ENCODE data around the gene BNC2. TPM values are rescaled to one million over a fixed set of nuclear protein-coding genes. Genes with fewer than 3 reads are reported as not detected.

Gene BNC2
- total and polyA plus RNA-seq, 4 donors, result 0.96 to 23.2 (median 9.7) TPM

- no peaks in the 10 kb centered on the region for H3K36me3 ChIP-seq (ENCODE audit: control insufficient read depth in 4 of 4, insufficient read depth in 4 of 4, low read length in 4 of 4)
- H3K4me1 ChIP-seq (ENCODE audit: control insufficient read depth in 5 of 5, insufficient read depth in 5 of 5, low read length in 5 of 5), result peaks cover 0 to 30% (median 1%) of the 10 kb centered on the region in 5 donors
- 91 to 94% methylated on average over 9 of the region's 9 CpGs for WGBS, 2 donors
- no peak overlapping the region for H3K9ac ChIP-seq (ENCODE audit: insufficient read depth in 1 of 2, low read length in 2 of 2)
- DNase-seq (no peak), ATAC-seq (ENCODE audit: insufficient read depth, low FRiP score) (no peak)
- no peaks in the 10 kb centered on the region for H3K27me3 ChIP-seq (ENCODE audit: control insufficient read depth in 3 of 3, insufficient read depth in 3 of 3, low read length in 2 of 3)
- TF ChIP-seq CTCF (IDR thresholded peaks at IDR 0.05; ENCODE audit: control extremely low read depth, extremely low read depth), result no peak
- no peaks in the 10 kb centered on the region for H3K9me3 ChIP-seq (ENCODE audit: control insufficient read depth in 4 of 4, insufficient read depth in 3 of 4, low read length in 3 of 4)
- H3K27ac ChIP-seq (ENCODE audit: low read depth in 1 of 2, low read length in 1 of 2), result no peak overlapping the region
- H3K4me3 ChIP-seq, result no peak overlapping the region
Observed at GRCh38 chr9:16527573-16527972, 342.9 kb downstream of the BNC2 start.

- no peak for ATAC-seq (ENCODE audit: insufficient read depth, low FRiP score)
- no peak for TF ChIP-seq CTCF (IDR thresholded peaks at IDR 0.05; ENCODE audit: control extremely low read depth, extremely low read depth)
- Histone ChIP-seq H3K36me3 (ENCODE audit: control insufficient read depth in 4 of 4, insufficient read depth in 4 of 4, low read length in 4 of 4) (no peaks in the 10 kb centered on the region), H3K9ac (ENCODE audit: insufficient read depth in 1 of 2, low read length in 2 of 2) (no peak overlapping the region), H3K4me3 (no peak overlapping the region), H3K27me3 (ENCODE audit: control insufficient read depth in 3 of 3, insufficient read depth in 3 of 3, low read length in 2 of 3) (no peaks in the 10 kb centered on the region), H3K27ac (ENCODE audit: low read depth in 1 of 2, low read length in 1 of 2) (no peak overlapping the region), H3K4me1 (ENCODE audit: control insufficient read depth in 5 of 5, insufficient read depth in 5 of 5, low read length in 5 of 5) (peaks cover 0 to 35% (median 8%) of the 10 kb centered on the region in 5 donors), H3K9me3 (ENCODE audit: control insufficient read depth in 4 of 4, insufficient read depth in 3 of 4, low read length in 3 of 4) (no peaks in the 10 kb centered on the region)
- 65 to 82% methylated on average over 3 of the region's 3 CpGs for WGBS, 2 donors
- no peak for DNase-seq
Observed at GRCh38 chr9:16526380-16526779, 344.1 kb downstream of the BNC2 start.

- Histone ChIP-seq H3K4me3 (no peak overlapping the region), H3K36me3 (ENCODE audit: control insufficient read depth in 4 of 4, insufficient read depth in 4 of 4, low read length in 4 of 4) (no peaks in the 10 kb centered on the region), H3K27ac (ENCODE audit: low read depth in 1 of 2, low read length in 1 of 2) (no peak overlapping the region), H3K4me1 (ENCODE audit: control insufficient read depth in 5 of 5, insufficient read depth in 5 of 5, low read length in 5 of 5) (peaks cover 0 to 34% (median 8%) of the 10 kb centered on the region in 5 donors), H3K9me3 (ENCODE audit: control insufficient read depth in 4 of 4, insufficient read depth in 3 of 4, low read length in 3 of 4) (no peaks in the 10 kb centered on the region), H3K27me3 (ENCODE audit: control insufficient read depth in 3 of 3, insufficient read depth in 3 of 3, low read length in 2 of 3) (no peaks in the 10 kb centered on the region), H3K9ac (ENCODE audit: insufficient read depth in 1 of 2, low read length in 2 of 2) (no peak overlapping the region)
- ATAC-seq (ENCODE audit: insufficient read depth, low FRiP score) (no peak), DNase-seq (no peak)
- no peak for TF ChIP-seq CTCF (IDR thresholded peaks at IDR 0.05; ENCODE audit: control extremely low read depth, extremely low read depth)
- WGBS, 2 donors, result 84 to 85% methylated on average over 2 of the region's 2 CpGs
Observed at GRCh38 chr9:16524823-16525222, 345.6 kb downstream of the BNC2 start.

GRCh38 chr9:16524078-16524477 is 346.4 kb downstream of the BNC2 start:
- no peaks in the 10 kb centered on the region for H3K27me3 ChIP-seq (ENCODE audit: control insufficient read depth in 3 of 3, insufficient read depth in 3 of 3, low read length in 2 of 3)
- 86 to 89% methylated on average over 3 of the region's 3 CpGs for WGBS, 2 donors

More at GRCh38 chr9:16524078-16524477, 346.4 kb downstream of the BNC2 start:
- H3K4me3 ChIP-seq, result no peak overlapping the region
- TF ChIP-seq CTCF (IDR thresholded peaks at IDR 0.05; ENCODE audit: control extremely low read depth, extremely low read depth), result no peak
- DNase-seq (no peak), ATAC-seq (ENCODE audit: insufficient read depth, low FRiP score) (no peak)
- H3K9ac ChIP-seq (ENCODE audit: insufficient read depth in 1 of 2, low read length in 2 of 2), result no peak overlapping the region
- H3K9me3 ChIP-seq (ENCODE audit: control insufficient read depth in 4 of 4, insufficient read depth in 3 of 4, low read length in 3 of 4), result no peaks in the 10 kb centered on the region
- no peaks in the 10 kb centered on the region for H3K36me3 ChIP-seq (ENCODE audit: control insufficient read depth in 4 of 4, insufficient read depth in 4 of 4, low read length in 4 of 4)
- H3K27ac ChIP-seq (ENCODE audit: low read depth in 1 of 2, low read length in 1 of 2), result no peak overlapping the region
- peaks cover 0 to 38% (median 8%) of the 10 kb centered on the region in 5 donors for H3K4me1 ChIP-seq (ENCODE audit: control insufficient read depth in 5 of 5, insufficient read depth in 5 of 5, low read length in 5 of 5)
